Astrocyte (in vitro differentiated cells and primary cell): ENCODE results near the gene NUDT21. TPM values are rescaled to one million over a fixed set of nuclear protein-coding genes. Genes with fewer than 3 reads are reported as not detected.

ENCODE experiments used
- DNase-seq: peaks from one replicate; pipeline ENCODE4 v3.0.0-alpha.2; 2010; ENCODE audit warnings: low read depth
- FAIRE-seq: peaks from 2 replicates; lab custom pipeline; 2011; peaks lifted over from hg19 to GRCh38; lab: Jason Lieb, UNC
- H2AFZ ChIP-seq: 2 replicates; pipeline ENCODE4 v1.6.0; 2012; ENCODE audit warnings: low read depth, low read length, inconsistent platforms
- H3K27ac ChIP-seq: 2 replicates; pipeline ENCODE4 v1.5.1; 2011; ENCODE audit warnings: low read depth, low read length, inconsistent platforms
- H3K27me3 ChIP-seq: 2 replicates; pipeline ENCODE4 v1.6.0; 2011; ENCODE audit warnings: low read length, inconsistent platforms; ENCODE audit not compliant: insufficient read depth
- H3K36me3 ChIP-seq: 2 replicates; pipeline ENCODE4 v1.5.1; 2011; ENCODE audit warnings: low read length, inconsistent platforms; ENCODE audit not compliant: insufficient read depth
- H3K4me1 ChIP-seq: 2 replicates; pipeline ENCODE4 v1.5.1; 2011; ENCODE audit warnings: low read length, inconsistent platforms; ENCODE audit not compliant: insufficient read depth
- H3K4me2 ChIP-seq: 2 replicates; pipeline ENCODE4 v1.6.0; 2012; ENCODE audit warnings: low read length, inconsistent platforms
- H3K4me3 ChIP-seq: 2 replicates; pipeline ENCODE4 v1.5.1; 2011; ENCODE audit warnings: low read depth, mild to moderate bottlenecking, low read length, inconsistent platforms; ENCODE audit not compliant: insufficient read depth
- H3K79me2 ChIP-seq: 2 replicates; pipeline ENCODE4 v1.6.0; 2012; ENCODE audit warnings: mild to moderate bottlenecking, low read length, inconsistent platforms; ENCODE audit not compliant: insufficient read depth
- H3K9ac ChIP-seq: 2 replicates; pipeline ENCODE4 v1.6.0; 2012; ENCODE audit warnings: mild to moderate bottlenecking, low read length, inconsistent platforms
- H3K9me3 ChIP-seq: 2 replicates; pipeline ENCODE4 v1.5.1; 2012; ENCODE audit warnings: low read depth, mild to moderate bottlenecking, low read length, inconsistent platforms; ENCODE audit not compliant: insufficient read depth
- H4K20me1 ChIP-seq: 2 replicates; pipeline ENCODE4 v1.6.0; 2012; ENCODE audit warnings: low read length, inconsistent platforms; ENCODE audit not compliant: insufficient read depth
- H3K27ac Mint-ChIP-seq: one replicate; pipeline ENCODE4 v1.8.0; 2021; ENCODE audit warnings: mild to moderate bottlenecking, mixed read lengths; ENCODE audit not compliant: unreplicated experiment
- H3K27me3 Mint-ChIP-seq: one replicate; pipeline ENCODE4 v1.8.0; 2021; ENCODE audit warnings: low read depth, mixed read lengths; ENCODE audit not compliant: unreplicated experiment
- H3K36me3 Mint-ChIP-seq: one replicate; pipeline ENCODE4 v1.8.0; 2021; ENCODE audit warnings: low read depth, mixed read lengths; ENCODE audit not compliant: unreplicated experiment
- H3K4me1 Mint-ChIP-seq: one replicate; pipeline ENCODE4 v1.8.0; 2021; ENCODE audit warnings: low read depth, mixed read lengths; ENCODE audit not compliant: unreplicated experiment
- H3K4me3 Mint-ChIP-seq: one replicate; pipeline ENCODE4 v1.8.0; 2021; ENCODE audit warnings: mild to moderate bottlenecking, moderate library complexity, mixed read lengths; ENCODE audit not compliant: unreplicated experiment
- H3K9me3 Mint-ChIP-seq: one replicate; pipeline ENCODE4 v1.8.0; 2021; ENCODE audit warnings: mild to moderate bottlenecking, mixed read lengths; ENCODE audit not compliant: unreplicated experiment
- CTCF ChIP-seq: IDR thresholded peaks from 2 replicates; pipeline ENCODE4 v1.5.1; 2011; ENCODE audit warnings: low read depth, mild to moderate bottlenecking, inconsistent platforms, low read length, moderate library complexity; ENCODE audit not compliant: insufficient read depth
- EZH2 ChIP-seq: IDR thresholded peaks from 2 replicates; pipeline ENCODE4 v1.6.1; 2012; ENCODE audit warnings: mild to moderate bottlenecking, low read length, inconsistent platforms; ENCODE audit not compliant: insufficient read depth
- total RNA-seq: library from RNA; stranded (reverse); gene quantifications from 2 replicates; pipeline ENCODE4 v1.2.1, GENCODE V29; 2021

Gene NUDT21
- total RNA-seq, 1 donor from 2014 or later = 86.0 TPM

- Mint-ChIP-seq H3K9me3 (no peaks in the 10 kb centered on the region), H3K27ac (no peak overlapping the region), H3K4me1 (no peaks in the 10 kb centered on the region), H3K4me3 (no peak overlapping the region), H3K27me3 (no peaks in the 10 kb centered on the region), H3K36me3 (peaks cover 15% of the 10 kb centered on the region)
- Histone ChIP-seq H3K36me3 (peaks cover 75% of the 10 kb centered on the region), H3K9me3 (no peaks in the 10 kb centered on the region), H3K4me3 (no peak overlapping the region), H3K9ac (no peak overlapping the region), H3K27me3 (no peaks in the 10 kb centered on the region), H4K20me1 (no peaks in the 10 kb centered on the region), H3K4me1 (no peaks in the 10 kb centered on the region), H3K79me2 (no peaks in the 10 kb centered on the region), H3K27ac (no peak overlapping the region), H3K4me2 (no peak overlapping the region), H2AFZ (no peak overlapping the region)
- FAIRE-seq = no peak
- no peak for DNase-seq
- TF ChIP-seq EZH2 = no peak
- TF ChIP-seq CTCF = no peak
Measured at GRCh38 chr16:56469748-56470147, 18.6 kb upstream of the NUDT21 start.

- no peak overlapping the region for H3K4me3 Mint-ChIP-seq
- Histone ChIP-seq H3K27ac (no peak overlapping the region), H3K9ac (no peak overlapping the region), H3K4me3 (no peak overlapping the region), H4K20me1 (no peaks in the 10 kb centered on the region), H3K36me3 (peaks cover 79% of the 10 kb centered on the region), H3K4me2 (no peak overlapping the region), H3K4me1 (no peaks in the 10 kb centered on the region), H3K27me3 (no peaks in the 10 kb centered on the region), H2AFZ (no peak overlapping the region), H3K79me2 (no peaks in the 10 kb centered on the region), H3K9me3 (no peaks in the 10 kb centered on the region)
- no peak for FAIRE-seq
- no peaks in the 10 kb centered on the region for H3K9me3 Mint-ChIP-seq
- H3K4me1 Mint-ChIP-seq = no peaks in the 10 kb centered on the region
- peaks cover 19% of the 10 kb centered on the region for H3K36me3 Mint-ChIP-seq
- no peak for TF ChIP-seq EZH2
- TF ChIP-seq CTCF = no peak
- DNase-seq = no peak
- H3K27ac Mint-ChIP-seq = no peak overlapping the region
- H3K27me3 Mint-ChIP-seq = no peaks in the 10 kb centered on the region
Measured at GRCh38 chr16:56468800-56469199, 17.7 kb upstream of the NUDT21 start.

DNA sequence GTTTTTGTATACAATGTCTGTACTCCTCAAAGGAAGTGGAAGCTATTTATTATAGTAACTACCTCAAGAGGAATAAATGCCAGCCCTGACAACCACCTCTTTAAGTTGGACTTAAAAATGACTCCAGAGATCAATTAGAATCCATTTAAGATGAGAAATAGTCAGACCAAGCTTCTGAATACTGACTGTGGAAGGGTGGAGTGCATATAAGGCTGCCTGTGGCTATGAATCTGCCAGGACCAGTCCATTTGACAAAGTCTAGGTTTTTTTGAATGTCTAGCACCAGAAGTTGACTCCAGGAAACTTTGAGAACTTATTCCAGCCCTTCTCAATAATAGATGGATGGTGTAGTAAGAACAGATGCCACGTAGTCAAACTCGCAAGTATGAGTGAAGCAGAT, 15.2 kb upstream of the NUDT21 start:
- Mint-ChIP-seq H3K27ac (no peak overlapping the region), H3K4me3 (no peak overlapping the region)
- FAIRE-seq = no peak

More for the DNA sequence above, 15.2 kb upstream of the NUDT21 start:
- H3K4me1 Mint-ChIP-seq = no peaks in the 10 kb centered on the region
- H3K36me3 Mint-ChIP-seq = peaks cover 18% of the 10 kb centered on the region
- H3K27me3 ChIP-seq = no peaks in the 10 kb centered on the region
- peaks cover 70% of the 10 kb centered on the region for H3K36me3 ChIP-seq
- no peak for TF ChIP-seq CTCF
- TF ChIP-seq EZH2 = no peak
- H3K9me3 ChIP-seq = no peaks in the 10 kb centered on the region
- DNase-seq = no peak
- no peak overlapping the region for H3K4me3 ChIP-seq
- H3K9me3 Mint-ChIP-seq = no peaks in the 10 kb centered on the region
- no peaks in the 10 kb centered on the region for H3K27me3 Mint-ChIP-seq
- no peaks in the 10 kb centered on the region for H3K4me1 ChIP-seq
- no peak overlapping the region for H3K9ac ChIP-seq
- H4K20me1 ChIP-seq = no peaks in the 10 kb centered on the region
- no peak overlapping the region for H3K27ac ChIP-seq
- no peaks in the 10 kb centered on the region for H3K79me2 ChIP-seq
- H3K4me2 ChIP-seq = no peak overlapping the region
- H2AFZ ChIP-seq = no peak overlapping the region
